ENCODE results near the gene ACTR1A. TPM values are rescaled to one million over a fixed set of nuclear protein-coding genes. Genes with fewer than 3 reads are reported as not detected.
A peak's percentile ranks its signal among the peaks of the same experiment; 100 is the strongest.

The ACTR1A gene
- total RNA-seq, 2 donors from 2014 or later: 91.6 to 114 TPM

- no peak for DNase-seq
- H3K27me3 ChIP-seq (ENCODE audit: control insufficient read depth, insufficient read depth, low read length, poor library complexity, severe bottlenecking): peaks cover 26% of the 10 kb centered on the region
- H3K27ac ChIP-seq (ENCODE audit: low read depth, low read length): no peak overlapping the region
- Mint-ChIP-seq H3K36me3 (ENCODE audit: low read depth) (peaks cover 7% of the 10 kb centered on the region), H3K4me3 (peak overlapping the region; percentile 34), H3K9me3 (no peaks in the 10 kb centered on the region), H3K27me3 (ENCODE audit: insufficient read depth) (peaks cover 43% of the 10 kb centered on the region), H3K4me1 (peaks cover 40% of the 10 kb centered on the region), H3K27ac (no peak overlapping the region)
- peaks cover 14% of the 10 kb centered on the region for H3K4me1 ChIP-seq (ENCODE audit: control insufficient read depth, insufficient read depth, low read length)
- 86 to 91% methylated on average over 3 to 5 of the region's 5 CpGs for WGBS, 2 experiments (ENCODE audit: insufficient coverage in 1 of 2, insufficient read length in 1 of 2)
- H3K9me3 ChIP-seq (ENCODE audit: control insufficient read depth, low read length): no peaks in the 10 kb centered on the region
- no peak overlapping the region for H3K4me3 ChIP-seq (ENCODE audit: low read length)
- peaks cover 4% of the 10 kb centered on the region for H3K36me3 ChIP-seq (ENCODE audit: control insufficient read depth, insufficient read depth, low read length)
- H3K9ac ChIP-seq (ENCODE audit: extremely low read depth, low read length, poor library complexity, severe bottlenecking): no peak overlapping the region
- no peak for TF ChIP-seq CTCF (conservative IDR thresholded peaks at IDR 0.05)
These were observed 49.0 kb downstream of the ACTR1A start for GRCh38 chr10:102453502-102453901.

GRCh38 chr10:102452672-102453340, 49.7 kb downstream of the ACTR1A start:
- Histone ChIP-seq H3K4me3 (ENCODE audit: low read length) (no peak overlapping the region), H3K36me3 (ENCODE audit: control insufficient read depth, insufficient read depth, low read length) (peaks cover 4% of the 10 kb centered on the region), H3K27ac (ENCODE audit: low read depth, low read length) (no peak overlapping the region), H3K27me3 (ENCODE audit: control insufficient read depth, insufficient read depth, low read length, poor library complexity, severe bottlenecking) (peaks cover 19% of the 10 kb centered on the region), H3K9ac (ENCODE audit: extremely low read depth, low read length, poor library complexity, severe bottlenecking) (no peak overlapping the region), H3K9me3 (ENCODE audit: control insufficient read depth, low read length) (no peaks in the 10 kb centered on the region), H3K4me1 (ENCODE audit: control insufficient read depth, insufficient read depth, low read length) (peaks cover 14% of the 10 kb centered on the region)
- Mint-ChIP-seq H3K9me3 (no peaks in the 10 kb centered on the region), H3K36me3 (ENCODE audit: low read depth) (peaks cover 7% of the 10 kb centered on the region), H3K27ac (peak overlapping the region; percentile 52), H3K4me3 (peak overlapping the region; percentile 13), H3K4me1 (peaks cover 40% of the 10 kb centered on the region), H3K27me3 (ENCODE audit: insufficient read depth) (peaks cover 36% of the 10 kb centered on the region)
- TF ChIP-seq CTCF (conservative IDR thresholded peaks at IDR 0.05): no peak
- no peak for DNase-seq
- 68 to 88% methylated on average over 2 to 3 of the region's 3 CpGs for WGBS, 2 experiments (ENCODE audit: insufficient coverage in 1 of 2, insufficient read length in 1 of 2)

DNA sequence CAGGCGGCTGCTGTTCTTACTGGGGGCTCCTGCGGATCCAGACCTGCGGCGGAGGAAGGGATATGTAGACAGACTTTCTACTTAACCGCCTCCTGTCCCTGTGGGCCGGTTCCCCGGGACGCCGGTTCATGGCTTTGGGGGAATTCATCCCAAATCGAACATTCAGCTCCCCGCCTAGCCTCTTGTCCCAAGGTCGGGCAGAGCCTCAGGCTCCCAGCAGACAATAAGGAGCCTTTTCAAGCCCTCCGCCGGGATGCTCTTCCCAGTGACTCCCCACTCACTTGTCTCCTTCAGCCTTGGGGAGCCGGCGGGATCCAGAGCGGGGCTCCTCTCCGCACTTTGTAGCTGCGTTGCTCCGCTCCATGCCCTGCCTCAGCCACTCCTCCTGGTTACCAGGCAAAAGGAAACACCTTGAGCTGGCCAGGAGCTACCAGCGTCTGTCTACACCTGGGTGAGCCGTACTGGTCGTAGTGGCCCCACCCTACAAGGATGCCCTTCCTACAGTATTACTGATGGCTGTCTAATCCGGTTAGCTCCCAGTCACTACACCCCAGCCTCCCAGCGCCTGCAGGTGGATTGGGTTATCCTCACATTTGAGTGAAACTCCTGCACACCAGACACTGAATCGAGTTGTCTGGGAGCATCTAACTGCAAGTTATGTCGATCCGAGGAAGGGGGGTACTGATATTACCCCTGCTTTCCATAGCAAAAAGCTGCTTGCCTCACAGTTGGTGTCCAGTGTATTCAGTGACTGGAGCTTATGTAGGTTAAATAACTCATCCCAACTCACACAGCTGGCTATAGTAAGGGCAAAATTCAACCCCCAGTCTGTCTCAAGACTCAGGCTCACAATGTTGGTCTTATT, 51.2 kb downstream of the ACTR1A start, which contains the start of gene C10orf95:
C10orf95 (minus strand) TSS at position 439 of the 865 bp plus-strand sequence. CDS start 450 bp downstream, outside the sequence.
- Histone ChIP-seq H3K4me3 (ENCODE audit: low read length) (peak within 1 kb of the TSS; percentile 92), H3K27me3 (ENCODE audit: control insufficient read depth, insufficient read depth, low read length, poor library complexity, severe bottlenecking) (peaks cover 12% of the 10 kb centered on the region), H3K27ac (ENCODE audit: low read depth, low read length) (no peak within 1 kb of the TSS), H3K4me1 (ENCODE audit: control insufficient read depth, insufficient read depth, low read length) (peaks cover 12% of the 10 kb centered on the region), H3K36me3 (ENCODE audit: control insufficient read depth, insufficient read depth, low read length) (peaks cover 4% of the 10 kb centered on the region), H3K9me3 (ENCODE audit: control insufficient read depth, low read length) (no peaks in the 10 kb centered on the region), H3K9ac (ENCODE audit: extremely low read depth, low read length, poor library complexity, severe bottlenecking) (peak within 1 kb of the TSS; percentile 41)
- peaks cover 7% of the 10 kb centered on the region for H3K36me3 Mint-ChIP-seq (ENCODE audit: low read depth)
- no peak within 1 kb of the TSS for H3K27ac Mint-ChIP-seq
- H3K9me3 Mint-ChIP-seq: no peaks in the 10 kb centered on the region
- DNase-seq: peak; percentile 74
- peaks cover 24% of the 10 kb centered on the region for H3K27me3 Mint-ChIP-seq (ENCODE audit: insufficient read depth)
- H3K4me1 Mint-ChIP-seq: peaks cover 39% of the 10 kb centered on the region
- H3K4me3 Mint-ChIP-seq: peak within 1 kb of the TSS; percentile 81
- 40 to 57% methylated on average over 19 to 28 of the region's 28 CpGs for WGBS, 2 experiments (ENCODE audit: insufficient coverage in 1 of 2, insufficient read length in 1 of 2)
- no peak for TF ChIP-seq CTCF (conservative IDR thresholded peaks at IDR 0.05)

Data from endodermal cell (in vitro differentiated cells).